ENCODE data around the gene EBLN2. TPM values are rescaled to one million over a fixed set of nuclear protein-coding genes. Genes with fewer than 3 reads are reported as not detected.
A peak's percentile ranks its signal among the peaks of the same experiment; 100 is the strongest.

EBLN2 gene
- total RNA-seq, 1 donor from 2014 or later = 9.4 TPM

DNA sequence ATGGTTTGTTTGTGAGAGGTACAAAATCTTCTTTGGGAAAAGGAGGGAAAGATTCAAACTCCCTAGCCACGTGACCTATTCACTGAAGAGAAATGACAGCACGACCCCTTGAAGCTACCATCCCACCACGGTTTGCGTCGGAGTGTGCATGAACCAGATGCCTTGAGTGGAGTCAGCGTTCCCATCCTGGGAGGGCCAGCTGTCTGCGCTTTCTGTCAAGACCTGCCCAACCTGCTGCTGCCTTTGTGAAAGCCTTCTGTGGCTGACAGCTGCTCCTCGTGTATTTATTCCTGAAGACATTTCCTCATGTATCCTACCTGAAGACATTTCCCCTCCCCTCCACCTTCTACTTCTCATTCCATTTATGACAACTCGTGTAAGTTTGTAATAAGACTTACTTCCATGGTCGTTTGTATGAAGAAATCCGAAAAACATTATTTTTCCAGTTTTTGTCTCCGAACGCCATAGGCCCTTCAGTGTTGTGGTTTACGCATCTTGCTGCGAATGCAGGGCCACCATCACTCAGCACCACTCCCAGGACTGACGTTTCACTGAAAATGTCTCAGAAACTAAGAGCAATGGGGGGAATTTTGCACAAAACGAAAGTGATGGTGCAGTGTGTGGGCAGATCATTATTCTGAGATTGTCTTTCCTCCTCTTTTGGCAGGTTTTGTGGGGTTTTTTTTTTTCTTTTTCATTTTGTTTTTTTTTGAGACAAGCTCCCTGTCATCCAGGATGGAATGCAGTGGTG, 18.9 kb downstream of the EBLN2 start:
- no peak overlapping the region for H3K4me3 Mint-ChIP-seq
- H3K9me3 Mint-ChIP-seq = no peaks in the 10 kb centered on the region
- ChIA-PET POLR2A (no interaction called here), CTCF (interaction anchor here (0.8 kb wide), 1 partner anchor 10 kb away, joined by 3 read pairs; no protein-coding TSS in a partner anchor)
- no peak overlapping the region for H3K27ac Mint-ChIP-seq
- no peak for DNase-seq
- no peak for ATAC-seq (ENCODE audit: low read depth)
- TF ChIP-seq, protein P1, sequence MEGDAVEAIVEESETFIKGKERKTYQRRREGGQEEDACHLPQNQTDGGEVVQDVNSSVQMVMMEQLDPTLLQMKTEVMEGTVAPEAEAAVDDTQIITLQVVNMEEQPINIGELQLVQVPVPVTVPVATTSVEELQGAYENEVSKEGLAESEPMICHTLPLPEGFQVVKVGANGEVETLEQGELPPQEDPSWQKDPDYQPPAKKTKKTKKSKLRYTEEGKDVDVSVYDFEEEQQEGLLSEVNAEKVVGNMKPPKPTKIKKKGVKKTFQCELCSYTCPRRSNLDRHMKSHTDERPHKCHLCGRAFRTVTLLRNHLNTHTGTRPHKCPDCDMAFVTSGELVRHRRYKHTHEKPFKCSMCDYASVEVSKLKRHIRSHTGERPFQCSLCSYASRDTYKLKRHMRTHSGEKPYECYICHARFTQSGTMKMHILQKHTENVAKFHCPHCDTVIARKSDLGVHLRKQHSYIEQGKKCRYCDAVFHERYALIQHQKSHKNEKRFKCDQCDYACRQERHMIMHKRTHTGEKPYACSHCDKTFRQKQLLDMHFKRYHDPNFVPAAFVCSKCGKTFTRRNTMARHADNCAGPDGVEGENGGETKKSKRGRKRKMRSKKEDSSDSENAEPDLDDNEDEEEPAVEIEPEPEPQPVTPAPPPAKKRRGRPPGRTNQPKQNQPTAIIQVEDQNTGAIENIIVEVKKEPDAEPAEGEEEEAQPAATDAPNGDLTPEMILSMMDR (IDR thresholded peaks at IDR 0.05) = no peak
- H3K27me3 Mint-ChIP-seq = no peaks in the 10 kb centered on the region
- H3K4me1 Mint-ChIP-seq = no peaks in the 10 kb centered on the region
- intact Hi-C loops (cut with micrococcal nuclease) = loop anchor here (10.0 kb wide), 1 partner anchor 416 kb away; no protein-coding TSS in a partner anchor
- no peaks in the 10 kb centered on the region for H3K36me3 Mint-ChIP-seq (ENCODE audit: low read depth)

DNA sequence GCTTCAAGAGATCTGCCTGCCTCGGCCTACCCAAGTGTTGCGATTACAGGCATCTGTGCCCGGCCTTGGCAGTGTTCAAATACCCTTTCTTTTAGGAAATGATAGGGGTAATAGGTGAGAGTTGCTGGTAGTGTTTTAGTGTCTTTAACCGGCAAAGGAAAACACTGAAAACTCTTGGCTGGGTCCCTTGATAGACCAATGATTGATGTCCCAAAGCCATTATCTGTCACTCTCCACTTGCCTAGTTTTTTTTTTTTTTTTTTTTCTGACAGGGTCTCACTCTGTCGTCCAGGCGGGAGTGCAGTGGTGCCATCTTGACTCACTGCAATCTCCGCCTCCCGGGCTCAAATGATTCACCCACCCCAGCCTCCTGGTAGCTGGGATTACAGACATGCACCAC, 19.7 kb downstream of the EBLN2 start:
- Mint-ChIP-seq H3K9me3 (no peaks in the 10 kb centered on the region), H3K36me3 (ENCODE audit: low read depth) (no peaks in the 10 kb centered on the region), H3K27me3 (no peaks in the 10 kb centered on the region), H3K4me3 (no peak overlapping the region), H3K27ac (no peak overlapping the region), H3K4me1 (no peaks in the 10 kb centered on the region)
- no peak for DNase-seq
- POLR2A ChIA-PET = no interaction called here
- intact Hi-C loops (cut with micrococcal nuclease) = loop anchor here (10.0 kb wide), 1 partner anchor 416 kb away; no protein-coding TSS in a partner anchor
- TF ChIP-seq, protein P1 (IDR thresholded peaks at IDR 0.05) = no peak
- no peak for ATAC-seq (ENCODE audit: low read depth)
- CTCF ChIA-PET = interaction anchor here (0.8 kb wide), 1 partner anchor 416 kb away, joined by 3 read pairs; no protein-coding TSS in a partner anchor

DNA sequence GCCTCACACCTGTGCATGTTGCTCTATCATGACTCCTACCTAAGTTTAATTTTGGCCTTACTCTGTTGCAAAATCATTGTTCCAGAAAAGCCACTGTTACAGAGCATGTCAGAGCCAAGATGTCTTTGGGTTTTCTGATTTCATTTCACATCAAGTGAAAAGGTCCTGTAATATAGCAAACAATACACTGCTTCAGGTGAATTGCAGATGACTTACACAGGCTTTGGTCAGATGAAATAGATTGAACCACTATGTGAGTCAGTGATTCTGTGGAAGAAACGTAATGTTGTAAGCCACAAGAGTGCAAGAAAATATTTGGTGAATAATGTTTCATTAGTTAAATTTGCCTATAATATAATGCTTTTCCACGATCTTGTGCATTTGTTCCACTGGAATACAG, 22.7 kb downstream of the EBLN2 start:
- ChIA-PET POLR2A (no interaction called here), CTCF (no interaction called here)
- Mint-ChIP-seq H3K4me3 (no peak overlapping the region), H3K9me3 (no peaks in the 10 kb centered on the region), H3K27me3 (no peaks in the 10 kb centered on the region), H3K4me1 (no peaks in the 10 kb centered on the region), H3K27ac (no peak overlapping the region), H3K36me3 (ENCODE audit: low read depth) (no peaks in the 10 kb centered on the region)
- intact Hi-C loops (cut with micrococcal nuclease) = loop anchor here (10.0 kb wide), 1 partner anchor 419 kb away; no protein-coding TSS in a partner anchor
- TF ChIP-seq, protein P1 (IDR thresholded peaks at IDR 0.05) = no peak
- ATAC-seq (ENCODE audit: low read depth) (no peak), DNase-seq (no peak)

DNA sequence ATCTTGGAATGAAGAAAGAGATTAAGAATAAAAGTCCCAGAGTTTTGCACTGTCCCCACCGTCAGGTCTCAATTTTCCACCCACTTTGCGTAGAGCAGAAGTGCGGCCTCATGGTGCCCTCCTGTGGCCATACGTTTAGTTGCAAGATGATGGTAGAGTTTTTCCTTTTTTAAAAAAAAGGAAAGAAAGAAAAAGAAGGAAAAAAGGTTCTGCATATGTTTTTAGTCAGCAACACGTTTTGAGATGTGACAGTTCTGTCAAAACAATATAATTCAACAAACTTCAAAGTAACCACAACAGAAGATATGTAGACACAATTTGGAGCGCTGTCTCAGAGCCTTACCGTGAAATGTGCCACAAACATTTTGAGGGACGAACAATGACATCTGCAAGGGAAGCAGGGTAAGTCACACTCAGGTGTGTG, 24.6 kb downstream of the EBLN2 start:
- H3K27me3 Mint-ChIP-seq = no peaks in the 10 kb centered on the region
- no peak for DNase-seq
- no peaks in the 10 kb centered on the region for H3K9me3 Mint-ChIP-seq
- no peaks in the 10 kb centered on the region for H3K4me1 Mint-ChIP-seq
- no peaks in the 10 kb centered on the region for H3K36me3 Mint-ChIP-seq (ENCODE audit: low read depth)
- CTCF ChIA-PET = interaction anchor here (0.6 to 3.1 kb wide), 10 partner anchors 10 to 1375 kb away, joined by 3 to 12 read pairs (median 5); no protein-coding TSS in a partner anchor
- peak; percentile 49 for ATAC-seq (ENCODE audit: low read depth)
- no peak overlapping the region for H3K27ac Mint-ChIP-seq
- TF ChIP-seq, protein P1 (IDR thresholded peaks at IDR 0.05) = peak; percentile 85
- POLR2A ChIA-PET = no interaction called here
- no peak overlapping the region for H3K4me3 Mint-ChIP-seq
- intact Hi-C loops (cut with micrococcal nuclease) = loop anchor here (1.0 to 10.0 kb wide), 6 partner anchors 147 to 1375 kb away; no protein-coding TSS in a partner anchor

DNA sequence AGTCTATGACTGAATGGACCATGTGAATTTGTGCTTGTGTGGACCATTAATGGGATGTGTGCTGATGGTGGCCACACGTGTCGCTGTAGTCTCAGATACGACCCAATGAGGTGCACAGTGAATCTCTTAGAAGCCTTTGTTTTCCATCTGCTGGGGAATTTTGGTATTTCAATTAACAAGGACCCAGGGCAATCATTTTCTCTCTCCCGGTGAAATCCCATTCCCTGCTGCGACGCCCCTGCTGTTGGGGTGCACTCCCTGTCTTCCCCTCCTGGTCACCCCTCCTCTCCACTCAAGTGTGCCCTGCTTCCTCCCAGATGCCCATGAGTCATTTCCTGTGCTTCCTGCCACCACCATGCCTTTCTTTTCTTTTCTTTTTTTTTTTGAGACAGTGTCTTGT, 32.7 kb downstream of the EBLN2 start:
- POLR2A ChIA-PET = no interaction called here
- no peak for DNase-seq
- H3K4me3 Mint-ChIP-seq = no peak overlapping the region
- no peaks in the 10 kb centered on the region for H3K9me3 Mint-ChIP-seq
- no peaks in the 10 kb centered on the region for H3K36me3 Mint-ChIP-seq (ENCODE audit: low read depth)
- TF ChIP-seq, protein P1 (IDR thresholded peaks at IDR 0.05) = no peak
- intact Hi-C loops (cut with micrococcal nuclease) = no loop called here
- peaks cover 11% of the 10 kb centered on the region for H3K4me1 Mint-ChIP-seq
- peaks cover 16% of the 10 kb centered on the region for H3K27me3 Mint-ChIP-seq
- CTCF ChIA-PET = no interaction called here
- peak; percentile 28 for ATAC-seq (ENCODE audit: low read depth)
- H3K27ac Mint-ChIP-seq = no peak overlapping the region
